NCI-H1105 (cell line): ENCODE measurements around the gene MYOZ1.

Experiments used
- DNase-seq: peaks from one replicate; lab custom pipeline; 2025; lab: John Stamatoyannopoulos, UW

MYOZ1 gene

GRCh38 chr10:73597346-73597745 lies 43.9 kb downstream of the MYOZ1 start:
- no peak for DNase-seq

GRCh38 chr10:73593812-73594211 lies 47.5 kb downstream of the MYOZ1 start:
- DNase-seq: no peak

- no peak for DNase-seq
These were observed 48.2 kb downstream of the MYOZ1 start for GRCh38 chr10:73593110-73593509.

- no peak for DNase-seq
These were observed 49.2 kb downstream of the MYOZ1 start for GRCh38 chr10:73591935-73592699.

GRCh38 chr10:73590881-73591799 lies 50.1 kb downstream of the MYOZ1 start, which contains the start of gene USP54:
TSS of gene USP54 (minus strand) at chr10:73591342. CDS start at chr10:73575658, 15,684 bp downstream.
- no peak for DNase-seq

- DNase-seq: no peak
These were observed 51.6 kb downstream of the MYOZ1 start for GRCh38 chr10:73589563-73590126.

- DNase-seq: no peak
These were observed 52.6 kb downstream of the MYOZ1 start for GRCh38 chr10:73588656-73589055.

GRCh38 chr10:73586583-73586984 lies 54.7 kb downstream of the MYOZ1 start:
- no peak for DNase-seq

GRCh38 chr10:73585327-73585726 lies 55.9 kb downstream of the MYOZ1 start:
- no peak for DNase-seq

GRCh38 chr10:73584737-73585136 lies 56.5 kb downstream of the MYOZ1 start:
- no peak for DNase-seq

- no peak for DNase-seq
These were observed 59.4 kb downstream of the MYOZ1 start for GRCh38 chr10:73581918-73582317.
